ENCODE results near the gene HGD.

GRCh38 chr3:120595788-120596115 is 86.3 kb downstream of the HGD start:
- TF ChIP-seq, protein P1, sequence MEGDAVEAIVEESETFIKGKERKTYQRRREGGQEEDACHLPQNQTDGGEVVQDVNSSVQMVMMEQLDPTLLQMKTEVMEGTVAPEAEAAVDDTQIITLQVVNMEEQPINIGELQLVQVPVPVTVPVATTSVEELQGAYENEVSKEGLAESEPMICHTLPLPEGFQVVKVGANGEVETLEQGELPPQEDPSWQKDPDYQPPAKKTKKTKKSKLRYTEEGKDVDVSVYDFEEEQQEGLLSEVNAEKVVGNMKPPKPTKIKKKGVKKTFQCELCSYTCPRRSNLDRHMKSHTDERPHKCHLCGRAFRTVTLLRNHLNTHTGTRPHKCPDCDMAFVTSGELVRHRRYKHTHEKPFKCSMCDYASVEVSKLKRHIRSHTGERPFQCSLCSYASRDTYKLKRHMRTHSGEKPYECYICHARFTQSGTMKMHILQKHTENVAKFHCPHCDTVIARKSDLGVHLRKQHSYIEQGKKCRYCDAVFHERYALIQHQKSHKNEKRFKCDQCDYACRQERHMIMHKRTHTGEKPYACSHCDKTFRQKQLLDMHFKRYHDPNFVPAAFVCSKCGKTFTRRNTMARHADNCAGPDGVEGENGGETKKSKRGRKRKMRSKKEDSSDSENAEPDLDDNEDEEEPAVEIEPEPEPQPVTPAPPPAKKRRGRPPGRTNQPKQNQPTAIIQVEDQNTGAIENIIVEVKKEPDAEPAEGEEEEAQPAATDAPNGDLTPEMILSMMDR (conservative IDR thresholded peaks at IDR 0.05): no peak
- no peak for TF ChIP-seq ZFX (IDR thresholded peaks at IDR 0.05)
